HepG2 (cell line): ENCODE measurements around the gene TMC2. TPM values are rescaled to one million over a fixed set of nuclear protein-coding genes. Genes with fewer than 3 reads are reported as not detected.

Experiments
- ARNT2 ChIP-seq: sonication (generic); formaldehyde crosslinking; IDR thresholded peaks from 2 replicates; pipeline ENCODE4 v1.8.0; 2022; ENCODE audit warnings: mild to moderate bottlenecking, low read depth, missing genetic modification reagents, moderate library complexity
- ETV6 ChIP-seq: sonication (generic); formaldehyde crosslinking; conservative IDR thresholded peaks from 2 replicates; pipeline ENCODE4 v1.4.0; 2020; ENCODE audit warnings: missing genetic modification reagents
- JUN ChIP-seq: sonication (generic); formaldehyde crosslinking; IDR thresholded peaks from 2 replicates; pipeline ENCODE4 v1.4.0; 2020; ENCODE audit warnings: mild to moderate bottlenecking, missing genetic modification reagents
- MED13 ChIP-seq: sonication (generic); formaldehyde crosslinking; IDR thresholded peaks from 2 replicates; pipeline ENCODE4 v1.5.0; 2020; ENCODE audit warnings: missing genetic modification reagents
- MIXL1 ChIP-seq: IDR thresholded peaks from 2 replicates; pipeline ENCODE4 v1.6.1; 2016
- POLR2G ChIP-seq: fragments of 200-400 bp; formaldehyde crosslinking; IDR thresholded peaks from 2 replicates; pipeline ENCODE4 v1.6.1; 2018; ENCODE audit warnings: mild to moderate bottlenecking, low read depth, low read length, moderate library complexity
- SMAD1 ChIP-seq: sonication (generic); formaldehyde crosslinking; IDR thresholded peaks from 2 replicates; pipeline ENCODE4 v1.4.0; 2020; ENCODE audit warnings: missing genetic modification reagents, low read depth, mild to moderate bottlenecking, borderline replicate concordance
- SP1 ChIP-seq, 2 experiments: fragments of 450-650 bp in 1 of 2; sonication (generic) in 1 of 2; formaldehyde crosslinking in 1 of 2; IDR thresholded peaks; 2 replicates each; pipeline versions ENCODE4 v1.4.0 to v1.6.1; 2016 to 2020; ENCODE audit warnings: missing genetic modification reagents in 1 of 2
- U2AF2 ChIP-seq: fragments of 200-400 bp; formaldehyde crosslinking; IDR thresholded peaks from 2 replicates; pipeline ENCODE4 v1.6.1; 2017; ENCODE audit warnings: low read depth, mild to moderate bottlenecking, low read length
- ZNF547 ChIP-seq: sonication (generic); formaldehyde crosslinking; IDR thresholded peaks from 2 replicates; pipeline ENCODE4 v1.5.1; 2020; ENCODE audit warnings: mild to moderate bottlenecking, missing genetic modification reagents
- ZNF619 ChIP-seq: sonication (generic); formaldehyde crosslinking; IDR thresholded peaks from 2 replicates; pipeline ENCODE4 v1.4.0; 2020; ENCODE audit warnings: mild to moderate bottlenecking, missing genetic modification reagents
- ZNF703 ChIP-seq: sonication (generic); formaldehyde crosslinking; IDR thresholded peaks from 2 replicates; pipeline ENCODE4 v1.5.1; 2020; ENCODE audit warnings: missing genetic modification reagents, mild to moderate bottlenecking, moderate library complexity, borderline replicate concordance
- ZNF749 ChIP-seq: sonication (generic); formaldehyde crosslinking; IDR thresholded peaks from 2 replicates; pipeline ENCODE4 v1.8.0; 2022; ENCODE audit warnings: mild to moderate bottlenecking, missing genetic modification reagents, moderate library complexity, borderline replicate concordance
- polyA plus RNA-seq, 8 experiments: library from polyadenylated mRNA; depleted of rRNA in 3 of 8; stranded (reverse) in 7 of 8; unstranded in 1 of 8; fragments of >200 nt; fragmentation: Illumina TruSeq in 4 of 8; extraction: Trizol in 4 of 8; gene quantifications; 2 replicates each; pipeline versions ENCODE4 v1.2.1 to v1.2.3, GENCODE V29; 2011 to 2016; ENCODE audit warnings: low read depth in 4 of 8, missing spikeins in 1 of 8, mixed read lengths in 1 of 8; ENCODE audit not compliant: insufficient read depth in 1 of 8
- total RNA-seq, 5 experiments: library from RNA; depleted of rRNA; stranded (reverse); fragments of >200 nt; fragmentation: Illumina TruSeq; extraction: Trizol; gene quantifications; 2 replicates each; pipeline ENCODE4 v1.2.3, GENCODE V29; 2016; ENCODE audit warnings: low read depth in 1 of 5
- TF ChIP-seq, protein P1 (sequence below): sonication (generic); formaldehyde crosslinking; conservative IDR thresholded peaks from 2 replicates; pipeline ENCODE4 v1.8.0; 2022; ENCODE audit warnings: mild to moderate bottlenecking, moderate library complexity, missing genetic modification reagents
- TF ChIP-seq, protein P2 (sequence below), 2 experiments: fragments of 450-650 bp in 1 of 2; sonication (generic) in 1 of 2; formaldehyde crosslinking; IDR thresholded peaks; 2 replicates each; pipeline versions ENCODE4 v1.5.0 to v1.8.0; 2020 to 2022; ENCODE audit warnings: mild to moderate bottlenecking in 1 of 2, missing genetic modification reagents in 1 of 2
- TF ChIP-seq, protein P3 (sequence below): sonication (generic); formaldehyde crosslinking; IDR thresholded peaks from 2 replicates; pipeline ENCODE4 v1.8.0; 2022; ENCODE audit warnings: missing genetic modification reagents, mild to moderate bottlenecking, inconsistent platforms, borderline replicate concordance
- TF ChIP-seq, protein P4 (sequence below): sonication (generic); formaldehyde crosslinking; conservative IDR thresholded peaks from 2 replicates; pipeline ENCODE4 v1.8.1; 2023; ENCODE audit warnings: missing genetic modification reagents
- TF ChIP-seq, protein P5 (sequence below): sonication (generic); formaldehyde crosslinking; IDR thresholded peaks from 2 replicates; pipeline ENCODE4 v1.4.0; 2020; ENCODE audit warnings: missing genetic modification reagents
- TF ChIP-seq, protein P6 (sequence below): sonication (generic); formaldehyde crosslinking; IDR thresholded peaks from 2 replicates; pipeline ENCODE4 v1.5.1; 2020; ENCODE audit warnings: missing genetic modification reagents, mild to moderate bottlenecking, borderline replicate concordance

TMC2 gene
- total and polyA plus RNA-seq, 2 of the 13 experiments (the other 11 are each of a cell fraction or from before 2014, with no cell fraction given): not detected

DNA sequence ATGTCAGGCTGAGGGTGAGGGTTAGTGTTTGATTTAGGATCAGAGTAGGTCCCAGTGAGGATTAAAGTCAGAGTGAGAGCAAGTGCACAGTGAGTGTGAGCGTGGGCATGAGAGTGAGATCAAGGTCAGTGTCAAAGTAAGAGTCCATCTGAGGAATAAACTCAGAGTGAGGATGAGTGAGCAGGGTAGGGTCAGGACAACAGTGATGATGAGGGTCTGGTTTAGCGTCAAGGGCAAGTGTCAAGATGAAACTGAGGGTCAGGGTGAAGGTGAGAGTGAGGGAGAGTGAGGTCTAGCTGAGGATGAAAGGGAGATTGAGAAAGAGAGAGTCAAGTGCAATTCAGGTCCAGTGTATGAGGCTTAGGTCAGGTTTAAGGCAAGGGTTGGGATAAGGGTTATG lies 20.0 kb upstream of the TMC2 start (continued):
- TF ChIP-seq SMAD1 (no peak), MED13 (CRISPR knock-in tag) (no peak), ETV6 (CRISPR knock-in tag) (no peak), ZNF749 (CRISPR knock-in tag) (no peak), POLR2G (no peak), U2AF2 (no peak), MIXL1 (CRISPR knock-in tag) (no peak), ARNT2 (CRISPR knock-in tag) (no peak), JUN (CRISPR knock-in tag) (no peak), ZNF619 (CRISPR knock-in tag) (no peak), SP1 (IDR thresholded peaks at IDR 0.05) (no peak), SP1 (CRISPR knock-in tag; IDR thresholded peaks at IDR 0.05) (no peak), ZNF703 (CRISPR knock-in tag) (no peak), ZNF547 (CRISPR knock-in tag) (no peak)
- TF ChIP-seq, protein P1, sequence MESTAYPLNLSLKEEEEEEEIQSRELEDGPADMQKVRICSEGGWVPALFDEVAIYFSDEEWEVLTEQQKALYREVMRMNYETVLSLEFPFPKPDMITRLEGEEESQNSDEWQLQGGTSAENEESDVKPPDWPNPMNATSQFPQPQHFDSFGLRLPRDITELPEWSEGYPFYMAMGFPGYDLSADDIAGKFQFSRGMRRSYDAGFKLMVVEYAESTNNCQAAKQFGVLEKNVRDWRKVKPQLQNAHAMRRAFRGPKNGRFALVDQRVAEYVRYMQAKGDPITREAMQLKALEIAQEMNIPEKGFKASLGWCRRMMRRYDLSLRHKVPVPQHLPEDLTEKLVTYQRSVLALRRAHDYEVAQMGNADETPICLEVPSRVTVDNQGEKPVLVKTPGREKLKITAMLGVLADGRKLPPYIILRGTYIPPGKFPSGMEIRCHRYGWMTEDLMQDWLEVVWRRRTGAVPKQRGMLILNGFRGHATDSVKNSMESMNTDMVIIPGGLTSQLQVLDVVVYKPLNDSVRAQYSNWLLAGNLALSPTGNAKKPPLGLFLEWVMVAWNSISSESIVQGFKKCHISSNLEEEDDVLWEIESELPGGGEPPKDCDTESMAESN: no peak
- TF ChIP-seq, protein P2, sequence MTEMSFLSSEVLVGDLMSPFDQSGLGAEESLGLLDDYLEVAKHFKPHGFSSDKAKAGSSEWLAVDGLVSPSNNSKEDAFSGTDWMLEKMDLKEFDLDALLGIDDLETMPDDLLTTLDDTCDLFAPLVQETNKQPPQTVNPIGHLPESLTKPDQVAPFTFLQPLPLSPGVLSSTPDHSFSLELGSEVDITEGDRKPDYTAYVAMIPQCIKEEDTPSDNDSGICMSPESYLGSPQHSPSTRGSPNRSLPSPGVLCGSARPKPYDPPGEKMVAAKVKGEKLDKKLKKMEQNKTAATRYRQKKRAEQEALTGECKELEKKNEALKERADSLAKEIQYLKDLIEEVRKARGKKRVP (CRISPR knock-in tag; IDR thresholded peaks at IDR 0.05): no peak
- TF ChIP-seq, protein P3, sequence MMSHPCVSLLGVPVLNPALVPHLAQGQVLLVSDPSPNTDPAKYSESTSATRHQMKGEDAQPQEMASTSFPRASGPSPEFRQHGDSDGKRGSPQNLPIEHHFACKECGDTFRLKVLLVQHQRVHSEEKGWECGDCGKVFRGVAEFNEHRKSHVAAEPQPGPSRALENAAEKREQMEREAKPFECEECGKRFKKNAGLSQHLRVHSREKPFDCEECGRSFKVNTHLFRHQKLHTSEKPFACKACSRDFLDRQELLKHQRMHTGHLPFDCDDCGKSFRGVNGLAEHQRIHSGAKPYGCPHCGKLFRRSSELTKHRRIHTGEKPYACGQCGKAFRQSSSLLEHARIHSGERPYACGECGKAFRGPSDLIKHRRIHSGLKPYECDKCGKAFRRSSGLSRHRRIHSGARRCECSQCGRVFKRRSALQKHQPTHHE (CRISPR knock-in tag): no peak
- TF ChIP-seq, protein P4, sequence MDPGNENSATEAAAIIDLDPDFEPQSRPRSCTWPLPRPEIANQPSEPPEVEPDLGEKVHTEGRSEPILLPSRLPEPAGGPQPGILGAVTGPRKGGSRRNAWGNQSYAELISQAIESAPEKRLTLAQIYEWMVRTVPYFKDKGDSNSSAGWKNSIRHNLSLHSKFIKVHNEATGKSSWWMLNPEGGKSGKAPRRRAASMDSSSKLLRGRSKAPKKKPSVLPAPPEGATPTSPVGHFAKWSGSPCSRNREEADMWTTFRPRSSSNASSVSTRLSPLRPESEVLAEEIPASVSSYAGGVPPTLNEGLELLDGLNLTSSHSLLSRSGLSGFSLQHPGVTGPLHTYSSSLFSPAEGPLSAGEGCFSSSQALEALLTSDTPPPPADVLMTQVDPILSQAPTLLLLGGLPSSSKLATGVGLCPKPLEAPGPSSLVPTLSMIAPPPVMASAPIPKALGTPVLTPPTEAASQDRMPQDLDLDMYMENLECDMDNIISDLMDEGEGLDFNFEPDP (CRISPR knock-in tag): no peak
- TF ChIP-seq, protein P5, sequence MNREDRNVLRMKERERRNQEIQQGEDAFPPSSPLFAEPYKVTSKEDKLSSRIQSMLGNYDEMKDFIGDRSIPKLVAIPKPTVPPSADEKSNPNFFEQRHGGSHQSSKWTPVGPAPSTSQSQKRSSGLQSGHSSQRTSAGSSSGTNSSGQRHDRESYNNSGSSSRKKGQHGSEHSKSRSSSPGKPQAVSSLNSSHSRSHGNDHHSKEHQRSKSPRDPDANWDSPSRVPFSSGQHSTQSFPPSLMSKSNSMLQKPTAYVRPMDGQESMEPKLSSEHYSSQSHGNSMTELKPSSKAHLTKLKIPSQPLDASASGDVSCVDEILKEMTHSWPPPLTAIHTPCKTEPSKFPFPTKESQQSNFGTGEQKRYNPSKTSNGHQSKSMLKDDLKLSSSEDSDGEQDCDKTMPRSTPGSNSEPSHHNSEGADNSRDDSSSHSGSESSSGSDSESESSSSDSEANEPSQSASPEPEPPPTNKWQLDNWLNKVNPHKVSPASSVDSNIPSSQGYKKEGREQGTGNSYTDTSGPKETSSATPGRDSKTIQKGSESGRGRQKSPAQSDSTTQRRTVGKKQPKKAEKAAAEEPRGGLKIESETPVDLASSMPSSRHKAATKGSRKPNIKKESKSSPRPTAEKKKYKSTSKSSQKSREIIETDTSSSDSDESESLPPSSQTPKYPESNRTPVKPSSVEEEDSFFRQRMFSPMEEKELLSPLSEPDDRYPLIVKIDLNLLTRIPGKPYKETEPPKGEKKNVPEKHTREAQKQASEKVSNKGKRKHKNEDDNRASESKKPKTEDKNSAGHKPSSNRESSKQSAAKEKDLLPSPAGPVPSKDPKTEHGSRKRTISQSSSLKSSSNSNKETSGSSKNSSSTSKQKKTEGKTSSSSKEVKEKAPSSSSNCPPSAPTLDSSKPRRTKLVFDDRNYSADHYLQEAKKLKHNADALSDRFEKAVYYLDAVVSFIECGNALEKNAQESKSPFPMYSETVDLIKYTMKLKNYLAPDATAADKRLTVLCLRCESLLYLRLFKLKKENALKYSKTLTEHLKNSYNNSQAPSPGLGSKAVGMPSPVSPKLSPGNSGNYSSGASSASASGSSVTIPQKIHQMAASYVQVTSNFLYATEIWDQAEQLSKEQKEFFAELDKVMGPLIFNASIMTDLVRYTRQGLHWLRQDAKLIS (CRISPR knock-in tag): no peak
- TF ChIP-seq, protein P6, sequence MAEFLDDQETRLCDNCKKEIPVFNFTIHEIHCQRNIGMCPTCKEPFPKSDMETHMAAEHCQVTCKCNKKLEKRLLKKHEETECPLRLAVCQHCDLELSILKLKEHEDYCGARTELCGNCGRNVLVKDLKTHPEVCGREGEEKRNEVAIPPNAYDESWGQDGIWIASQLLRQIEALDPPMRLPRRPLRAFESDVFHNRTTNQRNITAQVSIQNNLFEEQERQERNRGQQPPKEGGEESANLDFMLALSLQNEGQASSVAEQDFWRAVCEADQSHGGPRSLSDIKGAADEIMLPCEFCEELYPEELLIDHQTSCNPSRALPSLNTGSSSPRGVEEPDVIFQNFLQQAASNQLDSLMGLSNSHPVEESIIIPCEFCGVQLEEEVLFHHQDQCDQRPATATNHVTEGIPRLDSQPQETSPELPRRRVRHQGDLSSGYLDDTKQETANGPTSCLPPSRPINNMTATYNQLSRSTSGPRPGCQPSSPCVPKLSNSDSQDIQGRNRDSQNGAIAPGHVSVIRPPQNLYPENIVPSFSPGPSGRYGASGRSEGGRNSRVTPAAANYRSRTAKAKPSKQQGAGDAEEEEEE (CRISPR knock-in tag): no peak
